ENCODE results near the gene B4GALT2.

The B4GALT2 gene

GRCh38 chr1:44032170-44032790 lies 53.3 kb downstream of the B4GALT2 start:
- no peak overlapping the region for H3K9ac ChIP-seq (ENCODE audit: low read length)
- H3K4me2 ChIP-seq (ENCODE audit: low read length, poor library complexity, severe bottlenecking), result no peak overlapping the region
- peak overlapping the region in 1 of 2 experiments; percentile 48 for H3K18ac ChIP-seq (ENCODE audit: low read depth in 1 of 2, low read length in 2 of 2)
- WGBS, result 88% methylated on average over 5 of the region's 6 CpGs
- H4K91ac ChIP-seq (ENCODE audit: low read length), result no peak overlapping the region
- no peak overlapping the region for H2BK120ac ChIP-seq (ENCODE audit: low read depth, low read length)
- H3K4me1 ChIP-seq (ENCODE audit: control insufficient read depth, insufficient read depth, low read depth, low read length), result peaks cover 21% of the 10 kb centered on the region
- H2AK5ac ChIP-seq (ENCODE audit: low read length, severe bottlenecking), result peak overlapping the region; percentile 23
- no peak overlapping the region for H3K4ac ChIP-seq (ENCODE audit: low read depth in 1 of 2, low read length in 2 of 2)
- peak overlapping the region; percentile 67 for H3K27ac ChIP-seq (ENCODE audit: low read length, poor library complexity, severe bottlenecking)
- H3K23ac ChIP-seq (ENCODE audit: low read length in 2 of 2), result no peak overlapping the region
- no peaks in the 10 kb centered on the region for H3K9me3 ChIP-seq (ENCODE audit: control insufficient read depth, low read length)
- no peak overlapping the region for H3K14ac ChIP-seq (ENCODE audit: low read length in 2 of 2)
- no peak overlapping the region for H2AFZ ChIP-seq (ENCODE audit: low read depth, low read length)
- H2BK15ac ChIP-seq (ENCODE audit: low read depth, poor library complexity, severe bottlenecking), result no peak overlapping the region
- H3K4me3 ChIP-seq (ENCODE audit: insufficient read depth in 1 of 2, low read depth in 1 of 2, low read length in 2 of 2), result no peak overlapping the region
- no peak overlapping the region for H2BK5ac ChIP-seq (ENCODE audit: low read depth, low read length, poor library complexity, severe bottlenecking)
- no peaks in the 10 kb centered on the region for H3K79me1 ChIP-seq (replicated peaks; ENCODE audit: low read length, poor library complexity, severe bottlenecking)
- no peaks in the 10 kb centered on the region for H3K27me3 ChIP-seq (ENCODE audit: control insufficient read depth in 1 of 2, insufficient read depth in 1 of 2, low read length in 2 of 2)
- no peak overlapping the region for H4K8ac ChIP-seq (ENCODE audit: low read length)
- no peak for DNase-seq
- no peaks in the 10 kb centered on the region for H3K36me3 ChIP-seq (ENCODE audit: control insufficient read depth in 1 of 2, insufficient read depth in 2 of 2, low read depth in 1 of 2, low read length in 2 of 2)
- peak overlapping the region; percentile 10 to 18 for H2BK12ac ChIP-seq (ENCODE audit: low read length in 2 of 2)

- no peak overlapping the region for H3K9ac ChIP-seq (ENCODE audit: low read length)
- no peaks in the 10 kb centered on the region for H3K79me1 ChIP-seq (replicated peaks; ENCODE audit: low read length, poor library complexity, severe bottlenecking)
- H4K91ac ChIP-seq (ENCODE audit: low read length), result no peak overlapping the region
- WGBS, result 94% methylated on average over 4 of the region's 8 CpGs
- H3K36me3 ChIP-seq (ENCODE audit: control insufficient read depth in 1 of 2, insufficient read depth in 2 of 2, low read depth in 1 of 2, low read length in 2 of 2), result no peaks in the 10 kb centered on the region
- DNase-seq, result no peak
- no peak overlapping the region for H3K23ac ChIP-seq (ENCODE audit: low read length in 2 of 2)
- H2AK5ac ChIP-seq (ENCODE audit: low read length, severe bottlenecking), result no peak overlapping the region
- H3K18ac ChIP-seq (ENCODE audit: low read depth in 1 of 2, low read length in 2 of 2), result no peak overlapping the region
- no peak overlapping the region for H3K4me3 ChIP-seq (ENCODE audit: insufficient read depth in 1 of 2, low read depth in 1 of 2, low read length in 2 of 2)
- H4K8ac ChIP-seq (ENCODE audit: low read length), result no peak overlapping the region
- H2BK5ac ChIP-seq (ENCODE audit: low read depth, low read length, poor library complexity, severe bottlenecking), result no peak overlapping the region
- peaks cover 22% of the 10 kb centered on the region for H3K4me1 ChIP-seq (ENCODE audit: control insufficient read depth, insufficient read depth, low read depth, low read length)
- H3K4me2 ChIP-seq (ENCODE audit: low read length, poor library complexity, severe bottlenecking), result no peak overlapping the region
- no peak overlapping the region for H2AFZ ChIP-seq (ENCODE audit: low read depth, low read length)
- H3K9me3 ChIP-seq (ENCODE audit: control insufficient read depth, low read length), result no peaks in the 10 kb centered on the region
- no peak overlapping the region for H2BK120ac ChIP-seq (ENCODE audit: low read depth, low read length)
- H2BK12ac ChIP-seq (ENCODE audit: low read length in 2 of 2), result no peak overlapping the region
- H3K14ac ChIP-seq (ENCODE audit: low read length in 2 of 2), result no peak overlapping the region
- no peaks in the 10 kb centered on the region for H3K27me3 ChIP-seq (ENCODE audit: control insufficient read depth in 1 of 2, insufficient read depth in 1 of 2, low read length in 2 of 2)
- no peak overlapping the region for H3K27ac ChIP-seq (ENCODE audit: low read length, poor library complexity, severe bottlenecking)
- H3K4ac ChIP-seq (ENCODE audit: low read depth in 1 of 2, low read length in 2 of 2), result no peak overlapping the region
- no peak overlapping the region for H2BK15ac ChIP-seq (ENCODE audit: low read depth, poor library complexity, severe bottlenecking)
Measured at GRCh38 chr1:44033041-44033575, 54.1 kb downstream of the B4GALT2 start.

GRCh38 chr1:44033756-44034155 lies 54.7 kb downstream of the B4GALT2 start:
- H2AFZ ChIP-seq (ENCODE audit: low read depth, low read length), result no peak overlapping the region
- H2BK15ac ChIP-seq (ENCODE audit: low read depth, poor library complexity, severe bottlenecking), result no peak overlapping the region

GRCh38 chr1:44034423-44034822 lies 55.4 kb downstream of the B4GALT2 start:
- no peak overlapping the region for H3K4me2 ChIP-seq (ENCODE audit: low read length, poor library complexity, severe bottlenecking)

More at GRCh38 chr1:44033756-44034155, 54.7 kb downstream of the B4GALT2 start:
- no peak overlapping the region for H3K4me3 ChIP-seq (ENCODE audit: insufficient read depth in 1 of 2, low read depth in 1 of 2, low read length in 2 of 2)
- no peaks in the 10 kb centered on the region for H3K9me3 ChIP-seq (ENCODE audit: control insufficient read depth, low read length)
- no peak overlapping the region for H3K27ac ChIP-seq (ENCODE audit: low read length, poor library complexity, severe bottlenecking)
- H3K4me1 ChIP-seq (ENCODE audit: control insufficient read depth, insufficient read depth, low read depth, low read length), result peaks cover 22% of the 10 kb centered on the region
- peak overlapping the region in 1 of 2 experiments; percentile 75 for H2BK12ac ChIP-seq (ENCODE audit: low read length in 2 of 2)
- H3K18ac ChIP-seq (ENCODE audit: low read depth in 1 of 2, low read length in 2 of 2), result no peak overlapping the region
- no peak overlapping the region for H2BK5ac ChIP-seq (ENCODE audit: low read depth, low read length, poor library complexity, severe bottlenecking)
- H3K4ac ChIP-seq (ENCODE audit: low read depth in 1 of 2, low read length in 2 of 2), result no peak overlapping the region
- H4K91ac ChIP-seq (ENCODE audit: low read length), result no peak overlapping the region
- H2BK120ac ChIP-seq (ENCODE audit: low read depth, low read length), result no peak overlapping the region
- no peak for DNase-seq
- no peaks in the 10 kb centered on the region for H3K27me3 ChIP-seq (ENCODE audit: control insufficient read depth in 1 of 2, insufficient read depth in 1 of 2, low read length in 2 of 2)
- no peak overlapping the region for H4K8ac ChIP-seq (ENCODE audit: low read length)
- no peak overlapping the region for H3K14ac ChIP-seq (ENCODE audit: low read length in 2 of 2)
- no peaks in the 10 kb centered on the region for H3K36me3 ChIP-seq (ENCODE audit: control insufficient read depth in 1 of 2, insufficient read depth in 2 of 2, low read depth in 1 of 2, low read length in 2 of 2)
- H3K9ac ChIP-seq (ENCODE audit: low read length), result no peak overlapping the region
- WGBS, result 73% methylated on average over 8 of the region's 8 CpGs
- H2AK5ac ChIP-seq (ENCODE audit: low read length, severe bottlenecking), result no peak overlapping the region
- no peak overlapping the region for H3K4me2 ChIP-seq (ENCODE audit: low read length, poor library complexity, severe bottlenecking)
- H3K79me1 ChIP-seq (replicated peaks; ENCODE audit: low read length, poor library complexity, severe bottlenecking), result no peaks in the 10 kb centered on the region
- no peak overlapping the region for H3K23ac ChIP-seq (ENCODE audit: low read length in 2 of 2)

More at GRCh38 chr1:44034423-44034822, 55.4 kb downstream of the B4GALT2 start:
- Histone ChIP-seq H3K27me3 (ENCODE audit: control insufficient read depth in 1 of 2, insufficient read depth in 1 of 2, low read length in 2 of 2) (no peaks in the 10 kb centered on the region), H3K36me3 (ENCODE audit: control insufficient read depth in 1 of 2, insufficient read depth in 2 of 2, low read depth in 1 of 2, low read length in 2 of 2) (no peaks in the 10 kb centered on the region), H4K91ac (ENCODE audit: low read length) (no peak overlapping the region), H2AK5ac (ENCODE audit: low read length, severe bottlenecking) (no peak overlapping the region), H3K4ac (ENCODE audit: low read depth in 1 of 2, low read length in 2 of 2) (no peak overlapping the region), H3K4me1 (ENCODE audit: control insufficient read depth, insufficient read depth, low read depth, low read length) (peaks cover 15% of the 10 kb centered on the region), H2BK12ac (ENCODE audit: low read length in 2 of 2) (peak overlapping the region in 1 of 2 experiments; percentile 23), H3K14ac (ENCODE audit: low read length in 2 of 2) (no peak overlapping the region), H3K9ac (ENCODE audit: low read length) (no peak overlapping the region), H3K27ac (ENCODE audit: low read length, poor library complexity, severe bottlenecking) (no peak overlapping the region), H2BK15ac (ENCODE audit: low read depth, poor library complexity, severe bottlenecking) (no peak overlapping the region), H3K4me3 (ENCODE audit: insufficient read depth in 1 of 2, low read depth in 1 of 2, low read length in 2 of 2) (no peak overlapping the region), H2BK5ac (ENCODE audit: low read depth, low read length, poor library complexity, severe bottlenecking) (no peak overlapping the region), H3K9me3 (ENCODE audit: control insufficient read depth, low read length) (no peaks in the 10 kb centered on the region), H2AFZ (ENCODE audit: low read depth, low read length) (no peak overlapping the region), H3K23ac (ENCODE audit: low read length in 2 of 2) (no peak overlapping the region), H2BK120ac (ENCODE audit: low read depth, low read length) (no peak overlapping the region), H3K18ac (ENCODE audit: low read depth in 1 of 2, low read length in 2 of 2) (no peak overlapping the region), H3K79me1 (replicated peaks; ENCODE audit: low read length, poor library complexity, severe bottlenecking) (no peaks in the 10 kb centered on the region), H4K8ac (ENCODE audit: low read length) (no peak overlapping the region)
- DNase-seq, result no peak
- WGBS, result 96% methylated on average over 4 of the region's 4 CpGs

Measured in mesenchymal stem cell (in vitro differentiated cells and primary cell).